Endothelial cell of umbilical vein (primary cell): ENCODE measurements around the gene PDGFRB. TPM values are rescaled to one million over a fixed set of nuclear protein-coding genes. Genes with fewer than 3 reads are reported as not detected.
A peak's percentile ranks its signal among the peaks of the same experiment; 100 is the strongest.

Experiments
- BruUV-seq: library from RNA; stranded (reverse); fragments of 400-500 nt; replicated peaks from 2 replicates; lab custom pipeline; 2021; lab: Mats Ljungman, UMichigan
- CTCF ChIA-PET: fragments of 300-600, 350-600 bp; sonication (Branson Sonifier 250); formaldehyde crosslinking; loops from one replicate; lab custom pipeline; 2021; ENCODE audit warnings: antibody characterized with exemption, inconsistent platforms; lab: Charles Lee
- POLR2A ChIA-PET: fragments of 300-600, 350-600 bp; sonication (Branson Sonifier 250); formaldehyde crosslinking; loops from one replicate; lab custom pipeline; 2021; ENCODE audit warnings: antibody characterized with exemption, inconsistent platforms; lab: Charles Lee
- DNase-seq: peaks from one replicate; pipeline ENCODE4 v3.0.0-alpha.2; 2011; ENCODE audit warnings: low read depth, low spot score
- FAIRE-seq: peaks from 2 replicates; lab custom pipeline; 2011; peaks lifted over from hg19 to GRCh38; lab: Jason Lieb, UNC
- H2AFZ ChIP-seq: 2 replicates; pipeline ENCODE4 v1.6.0; 2012; ENCODE audit warnings: low read depth, low read length, control low read depth, inconsistent platforms
- H3K27ac ChIP-seq: 2 replicates; pipeline ENCODE4 v1.5.1; 2011; ENCODE audit warnings: low read depth, mild to moderate bottlenecking, control low read depth, low read length, moderate library complexity; ENCODE audit not compliant: insufficient read depth
- H3K27me3 ChIP-seq, 2 experiments: 2 replicates each; pipeline versions ENCODE4 v1.6.0 to v1.6.1; 2011; ENCODE audit warnings: low read length in 2 of 2, mixed read lengths in 1 of 2; ENCODE audit not compliant: control insufficient read depth in 2 of 2, insufficient read depth in 2 of 2
- H3K36me3 ChIP-seq, 2 experiments: 2 replicates in 1 of 2; 3 replicates in 1 of 2; pipeline ENCODE4 v1.5.1; 2011; ENCODE audit warnings: low read length in 2 of 2, mild to moderate bottlenecking in 1 of 2, moderate library complexity in 1 of 2; ENCODE audit not compliant: control insufficient read depth in 2 of 2, insufficient read depth in 2 of 2; ENCODE audit errors: extremely low read depth in 1 of 2
- H3K4me1 ChIP-seq: 3 replicates; pipeline ENCODE4 v1.5.1; 2011; ENCODE audit warnings: mild to moderate bottlenecking, low read length; ENCODE audit not compliant: control insufficient read depth, insufficient read depth; ENCODE audit errors: extremely low read depth
- H3K4me2 ChIP-seq: 2 replicates; pipeline ENCODE4 v1.6.1; 2011; ENCODE audit warnings: low read length, control low read depth, mixed read lengths; ENCODE audit not compliant: insufficient read depth
- H3K4me3 ChIP-seq, 3 experiments: fragments of 200-600 bp in 1 of 3; sonication (generic), shearing (Covaris generic) in 1 of 3; replicated peaks in 1 of 3; 2 replicates each; pipeline ENCODE4 v1.5.1; 2011 to 2016; ENCODE audit warnings: control low read depth in 3 of 3, low read length in 3 of 3, mild to moderate bottlenecking in 2 of 3, inconsistent platforms in 1 of 3, low read depth in 1 of 3, moderate library complexity in 1 of 3; ENCODE audit not compliant: insufficient read depth in 1 of 3
- H3K79me2 ChIP-seq: 2 replicates; pipeline ENCODE4 v1.6.0; 2012; ENCODE audit warnings: low read length, inconsistent platforms; ENCODE audit not compliant: control insufficient read depth, insufficient read depth
- H3K9ac ChIP-seq: replicated peaks from 2 replicates; pipeline ENCODE3; 2011; ENCODE audit warnings: low read length, control low read depth; ENCODE audit not compliant: insufficient read depth; ENCODE audit errors: extremely low read depth
- H3K9me1 ChIP-seq: replicated peaks from 3 replicates; pipeline ENCODE4 v1.6.0; 2011; ENCODE audit warnings: mild to moderate bottlenecking, low read length; ENCODE audit not compliant: control insufficient read depth, insufficient read depth; ENCODE audit errors: extremely low read depth
- H3K9me3 ChIP-seq: replicated peaks from 2 replicates; pipeline ENCODE4 v1.5.1; 2012; ENCODE audit warnings: low read length, inconsistent platforms; ENCODE audit not compliant: control insufficient read depth, insufficient read depth
- H4K20me1 ChIP-seq: replicated peaks from 2 replicates; pipeline ENCODE3; 2011; ENCODE audit warnings: mild to moderate bottlenecking, low read length; ENCODE audit not compliant: control insufficient read depth, insufficient read depth; ENCODE audit errors: extremely low read depth
- CTCF ChIP-seq, 2 donors: IDR thresholded peaks; 1 replicate in 1 of 2; 2 replicates in 1 of 2; pipeline ENCODE4 v1.5.1; 2011; ENCODE audit warnings: low read length in 2 of 2, mild to moderate bottlenecking in 2 of 2, moderate library complexity in 2 of 2, control low read depth in 1 of 2, inconsistent platforms in 1 of 2, low read depth in 1 of 2; ENCODE audit not compliant: insufficient read depth in 1 of 2; ENCODE audit errors: extremely low read depth in 1 of 2
- EZH2 ChIP-seq: IDR thresholded peaks from 2 replicates; pipeline ENCODE4 v1.6.1; 2012; ENCODE audit warnings: borderline replicate concordance, low read depth, mild to moderate bottlenecking, moderate library complexity, low read length, inconsistent platforms; ENCODE audit not compliant: severe bottlenecking
- FOS ChIP-seq: IDR thresholded peaks from 2 replicates; pipeline ENCODE4 v1.6.1; 2011; ENCODE audit warnings: mild to moderate bottlenecking, low read length, moderate library complexity, borderline replicate concordance; ENCODE audit not compliant: insufficient read depth
- GATA2 ChIP-seq: IDR thresholded peaks from 2 replicates; pipeline ENCODE4 v1.7.0; 2011; ENCODE audit warnings: low read depth, mild to moderate bottlenecking, moderate library complexity, mixed read lengths, low read length; ENCODE audit not compliant: insufficient read length, insufficient read depth
- JUN ChIP-seq: IDR thresholded peaks from 2 replicates; pipeline ENCODE4 v1.6.1; 2011; ENCODE audit warnings: borderline replicate concordance, low read depth; ENCODE audit not compliant: insufficient read length, insufficient read depth
- MYC ChIP-seq: IDR thresholded peaks from one replicate; pipeline ENCODE4 v1.6.1; 2011; ENCODE audit warnings: mild to moderate bottlenecking, low read depth, low read length
- POLR2A ChIP-seq: IDR thresholded peaks from 2 replicates; pipeline ENCODE4 v1.6.1; 2012; ENCODE audit warnings: low read depth, mild to moderate bottlenecking, control low read depth, low read length
- POLR2AphosphoS5 ChIP-seq: IDR thresholded peaks from 2 replicates; pipeline ENCODE4 v1.6.1; 2012; ENCODE audit warnings: low read depth, mild to moderate bottlenecking, control low read depth, low read length, moderate library complexity; ENCODE audit not compliant: insufficient read depth
- dilution Hi-C: fragments of 300-500 bp; cut with MboI; formaldehyde crosslinking; loops from one replicate; pipeline ENCODE4 v1.15.0; 2019; ENCODE audit warnings: low sequenced_read_pairs; ENCODE audit not compliant: extremely low pct_ligation_motif_present
- intact Hi-C: fragments of 100-400 bp; cut with micrococcal nuclease; formaldehyde crosslinking; loops from one replicate; pipeline ENCODE4 v1.10.0; 2022
- polyA plus RNA-seq, 4 experiments: library from polyadenylated mRNA; depleted of rRNA in 3 of 4; stranded (reverse) in 3 of 4; unstranded in 1 of 4; fragments of >200 nt; gene quantifications; 2 replicates each; pipeline versions ENCODE4 v1.2.1 to v1.2.3, GENCODE V29; 2011 to 2012; ENCODE audit warnings: missing spikeins in 1 of 4
- total RNA-seq: library from RNA; stranded (reverse); gene quantifications from 2 replicates; pipeline ENCODE4 v1.2.3, GENCODE V29; 2021
- TF ChIP-seq, protein P1 (sequence below): IDR thresholded peaks from 2 replicates; pipeline ENCODE4 v1.6.1; 2011; ENCODE audit not compliant: insufficient read depth, insufficient read length

The PDGFRB gene
- total and polyA plus RNA-seq, 2 donors (not counting 3 experiments of a cell fraction or from before 2014, with no cell fraction given), result 1.4 to 1.7 TPM

- intact Hi-C loops, result no loop called here
- CTCF ChIA-PET, result interaction anchor here (1.0 to 1.4 kb wide), 3 partner anchors 13 to 15 kb away, joined by 3 to 4 read pairs (median 3); no protein-coding TSS in a partner anchor
Measured at GRCh38 chr5:150067405-150067960, 88.2 kb downstream of the PDGFRB start.

More at GRCh38 chr5:150067405-150067960, 88.2 kb downstream of the PDGFRB start:
- no peaks in the 10 kb centered on the region for H3K36me3 ChIP-seq
- POLR2A ChIA-PET, result no interaction called here
- no peak overlapping the region for H3K4me3 ChIP-seq
- no peaks in the 10 kb centered on the region for H4K20me1 ChIP-seq
- H3K9me3 ChIP-seq, result no peaks in the 10 kb centered on the region
- H3K79me2 ChIP-seq, result no peaks in the 10 kb centered on the region
- no peak for TF ChIP-seq EZH2
- TF ChIP-seq POLR2AphosphoS5, result no peak
- TF ChIP-seq MYC, result no peak
- no peak for TF ChIP-seq CTCF (IDR thresholded peaks at IDR 0.05; ENCODE audit: extremely low read depth in 1 of 2, insufficient read depth in 1 of 2, low read depth in 1 of 2, low read length in 2 of 2)
- no peak for TF ChIP-seq POLR2A
- no peak for TF ChIP-seq GATA2
- TF ChIP-seq FOS, result no peak
- TF ChIP-seq JUN, result no peak
- TF ChIP-seq, protein P1, sequence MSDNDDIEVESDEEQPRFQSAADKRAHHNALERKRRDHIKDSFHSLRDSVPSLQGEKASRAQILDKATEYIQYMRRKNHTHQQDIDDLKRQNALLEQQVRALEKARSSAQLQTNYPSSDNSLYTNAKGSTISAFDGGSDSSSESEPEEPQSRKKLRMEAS, result no peak
- H3K9ac ChIP-seq, result no peak overlapping the region
- no peaks in the 10 kb centered on the region for H3K27me3 ChIP-seq
- peak overlapping the region; percentile 25 for H3K4me2 ChIP-seq
- H3K4me1 ChIP-seq, result peaks cover 29% of the 10 kb centered on the region
- FAIRE-seq (no peak), DNase-seq (no peak)
- no peaks in the 10 kb centered on the region for H3K9me1 ChIP-seq
- BruUV-seq, result no TSS peak
- H2AFZ ChIP-seq, result no peak overlapping the region
- dilution Hi-C loops, result no loop called here
- no peak overlapping the region for H3K27ac ChIP-seq
